Keratinocyte (primary cell): ENCODE measurements around the gene TRA2B. TPM values are rescaled to one million over a fixed set of nuclear protein-coding genes. Genes with fewer than 3 reads are reported as not detected.

Source experiments
- DNase-seq: peaks from one replicate; pipeline ENCODE4 v3.0.0-alpha.2; 2011; ENCODE audit warnings: low read depth, missing footprints, low spot score
- FAIRE-seq: peaks from 2 replicates; lab custom pipeline; 2011; peaks lifted over from hg19 to GRCh38; lab: Jason Lieb, UNC
- H2AFZ ChIP-seq: 2 replicates; pipeline ENCODE4 v1.6.0; 2012; ENCODE audit warnings: low read length, control low read depth, inconsistent platforms; ENCODE audit not compliant: control insufficient read depth
- H3K27ac ChIP-seq: 2 replicates; pipeline ENCODE4 v1.5.1; 2011; ENCODE audit warnings: low read length; ENCODE audit not compliant: control insufficient read depth, insufficient read depth
- H3K27me3 ChIP-seq: 3 replicates; pipeline ENCODE4 v1.6.0; 2011; ENCODE audit warnings: low read length; ENCODE audit not compliant: control insufficient read depth, insufficient read depth; ENCODE audit errors: extremely low read depth
- H3K36me3 ChIP-seq, 2 experiments: 2 replicates in 1 of 2; 3 replicates in 1 of 2; pipeline ENCODE4 v1.5.1; 2011; ENCODE audit warnings: low read length in 2 of 2, mild to moderate bottlenecking in 1 of 2; ENCODE audit not compliant: control insufficient read depth in 2 of 2, insufficient read depth in 2 of 2; ENCODE audit errors: extremely low read depth in 1 of 2
- H3K4me1 ChIP-seq: 3 replicates; pipeline ENCODE4 v1.5.1; 2011; ENCODE audit warnings: low read length; ENCODE audit not compliant: control insufficient read depth, insufficient read depth; ENCODE audit errors: extremely low read depth
- H3K4me2 ChIP-seq: 3 replicates; pipeline ENCODE4 v1.6.0; 2011; ENCODE audit warnings: low read depth, low read length; ENCODE audit not compliant: control insufficient read depth, insufficient read depth; ENCODE audit errors: extremely low read depth
- H3K4me3 ChIP-seq, 3 experiments: fragments of 200-600 bp in 1 of 3; sonication (generic) in 1 of 3; 2 replicates in 2 of 3; 3 replicates in 1 of 3; pipeline ENCODE4 v1.5.1; 2011 to 2016; ENCODE audit warnings: low read length in 3 of 3, mild to moderate bottlenecking in 3 of 3, control low read depth in 2 of 3, inconsistent platforms in 1 of 3, low read depth in 1 of 3, mixed read lengths in 1 of 3, mixed run types in 1 of 3, moderate library complexity in 1 of 3; ENCODE audit not compliant: control insufficient read depth in 2 of 3, insufficient read depth in 2 of 3; ENCODE audit errors: extremely low read depth in 1 of 3
- H3K79me2 ChIP-seq: 2 replicates; pipeline ENCODE4 v1.6.0; 2012; ENCODE audit warnings: low read length; ENCODE audit not compliant: control insufficient read depth, insufficient read depth
- H3K9ac ChIP-seq: 3 replicates; pipeline ENCODE4 v1.6.0; 2011; ENCODE audit warnings: low read length; ENCODE audit not compliant: control insufficient read depth, insufficient read depth; ENCODE audit errors: extremely low read depth
- H3K9me1 ChIP-seq: 3 replicates; pipeline ENCODE4 v1.6.0; 2011; ENCODE audit warnings: low read length; ENCODE audit not compliant: control insufficient read depth, insufficient read depth; ENCODE audit errors: extremely low read depth
- H3K9me3 ChIP-seq: 2 replicates; pipeline ENCODE4 v1.5.1; 2012; ENCODE audit warnings: low read depth, low read length; ENCODE audit not compliant: control insufficient read depth
- H4K20me1 ChIP-seq: 3 replicates; pipeline ENCODE4 v1.6.0; 2011; ENCODE audit warnings: low read length; ENCODE audit not compliant: control insufficient read depth, insufficient read depth; ENCODE audit errors: extremely low read depth
- EZH2 ChIP-seq: IDR thresholded peaks from one replicate; pipeline ENCODE4 v1.6.1; 2012; ENCODE audit warnings: inconsistent platforms, mild to moderate bottlenecking, low read length, moderate library complexity
- dilution Hi-C: fragments of 300-500 bp; cut with MboI; formaldehyde crosslinking; loops from one replicate; pipeline ENCODE4 v1.7.0; 2020; ENCODE audit warnings: low sequenced_read_pairs; ENCODE audit not compliant: extremely low pct_ligation_motif_present
- polyA plus RNA-seq, 5 experiments: library from polyadenylated mRNA; depleted of rRNA in 3 of 5; stranded (reverse) in 3 of 5; stranded (forward) in 1 of 5; unstranded in 1 of 5; fragments of >200 nt; gene quantifications; 1 replicate in 1 of 5; 2 replicates in 3 of 5; 3 replicates in 1 of 5; pipeline versions ENCODE4 v1.2.1 to v1.2.3, GENCODE V29; 2011 to 2012; ENCODE audit warnings: missing spikeins in 2 of 5, low read depth in 1 of 5, low replicate concordance in 1 of 5
- TF ChIP-seq, protein P1 (sequence below), 3 experiments: IDR thresholded peaks in 1 of 3; conservative IDR thresholded peaks in 1 of 3; optimal IDR thresholded peaks in 1 of 3; 2 replicates in 2 of 3; 3 replicates in 1 of 3; pipeline versions ENCODE3 to v1.5.1; 2011; ENCODE audit warnings: low read length in 3 of 3, mild to moderate bottlenecking in 3 of 3, moderate library complexity in 2 of 3, control low read depth in 1 of 3, inconsistent platforms in 1 of 3; ENCODE audit not compliant: insufficient read depth in 2 of 3; ENCODE audit errors: extremely low read depth in 1 of 3

The TRA2B gene
- polyA plus RNA-seq, 1 donor (not counting 4 experiments of a cell fraction or from before 2014, with no cell fraction given), result 195 TPM

DNA sequence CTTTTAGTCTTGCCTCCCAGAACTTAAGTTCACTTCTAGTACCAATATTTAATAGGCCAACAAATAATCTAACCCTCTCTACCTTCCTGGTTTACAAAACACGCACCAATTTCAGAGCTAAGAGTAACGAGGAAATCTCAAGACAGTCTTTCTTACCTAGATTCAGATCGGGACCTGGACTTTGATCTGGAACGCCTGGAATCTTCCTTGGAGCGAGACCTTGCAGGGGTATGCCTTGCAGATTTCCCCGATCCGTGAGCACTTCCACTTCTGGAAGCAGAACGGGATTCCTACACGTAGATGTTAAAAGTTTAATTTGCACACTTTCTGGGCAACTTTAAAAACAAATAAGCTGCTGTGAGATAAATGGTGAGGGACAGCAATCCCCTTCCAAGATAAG lies 11.4 kb downstream of the TRA2B start:
- peaks cover 100% of the 10 kb centered on the region for H3K79me2 ChIP-seq
- no peaks in the 10 kb centered on the region for H3K9me3 ChIP-seq
- no peak overlapping the region for H3K4me2 ChIP-seq
- TF ChIP-seq, protein P1, sequence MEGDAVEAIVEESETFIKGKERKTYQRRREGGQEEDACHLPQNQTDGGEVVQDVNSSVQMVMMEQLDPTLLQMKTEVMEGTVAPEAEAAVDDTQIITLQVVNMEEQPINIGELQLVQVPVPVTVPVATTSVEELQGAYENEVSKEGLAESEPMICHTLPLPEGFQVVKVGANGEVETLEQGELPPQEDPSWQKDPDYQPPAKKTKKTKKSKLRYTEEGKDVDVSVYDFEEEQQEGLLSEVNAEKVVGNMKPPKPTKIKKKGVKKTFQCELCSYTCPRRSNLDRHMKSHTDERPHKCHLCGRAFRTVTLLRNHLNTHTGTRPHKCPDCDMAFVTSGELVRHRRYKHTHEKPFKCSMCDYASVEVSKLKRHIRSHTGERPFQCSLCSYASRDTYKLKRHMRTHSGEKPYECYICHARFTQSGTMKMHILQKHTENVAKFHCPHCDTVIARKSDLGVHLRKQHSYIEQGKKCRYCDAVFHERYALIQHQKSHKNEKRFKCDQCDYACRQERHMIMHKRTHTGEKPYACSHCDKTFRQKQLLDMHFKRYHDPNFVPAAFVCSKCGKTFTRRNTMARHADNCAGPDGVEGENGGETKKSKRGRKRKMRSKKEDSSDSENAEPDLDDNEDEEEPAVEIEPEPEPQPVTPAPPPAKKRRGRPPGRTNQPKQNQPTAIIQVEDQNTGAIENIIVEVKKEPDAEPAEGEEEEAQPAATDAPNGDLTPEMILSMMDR (optimal IDR thresholded peaks at IDR 0.05 in 1 of 3, IDR thresholded peaks at IDR 0.05 in 1 of 3, conservative IDR thresholded peaks at IDR 0.05 in 1 of 3; ENCODE audit: extremely low read depth in 1 of 3, insufficient read depth in 2 of 3, low read length in 3 of 3), result no peak
- TF ChIP-seq EZH2, result no peak
- DNase-seq (no peak), FAIRE-seq (no peak)
- H3K27ac ChIP-seq, result no peak overlapping the region
- no peak overlapping the region for H3K4me3 ChIP-seq
- H4K20me1 ChIP-seq, result peaks cover 74% of the 10 kb centered on the region
- no peak overlapping the region for H3K9ac ChIP-seq
- no peaks in the 10 kb centered on the region for H3K27me3 ChIP-seq
- no peak overlapping the region for H2AFZ ChIP-seq
- peaks cover 41% of the 10 kb centered on the region for H3K4me1 ChIP-seq
- dilution Hi-C loops, result no loop called here
- H3K9me1 ChIP-seq, result peaks cover 6% of the 10 kb centered on the region
- peaks cover 26 to 75% of the 10 kb centered on the region in 2 experiments for H3K36me3 ChIP-seq

DNA sequence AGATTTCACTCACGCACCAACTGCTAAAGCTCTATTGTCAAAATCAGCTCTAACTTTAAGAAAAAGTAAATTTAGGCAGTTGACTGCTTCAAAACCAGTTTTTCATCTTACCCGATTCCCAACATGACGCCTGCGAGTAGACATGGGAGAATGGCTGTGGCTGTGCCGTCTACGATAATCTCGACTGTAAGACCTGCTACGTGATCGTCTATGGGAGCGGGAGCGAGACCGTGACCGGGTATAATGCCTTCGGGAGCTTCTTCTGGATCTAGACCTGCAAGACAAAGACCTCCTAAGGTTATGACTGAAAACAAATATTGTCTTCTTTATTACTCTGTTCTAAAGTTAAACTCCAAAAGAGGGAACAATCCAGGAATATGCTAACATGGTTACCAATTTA lies 12.5 kb downstream of the TRA2B start:
- Histone ChIP-seq H2AFZ (no peak overlapping the region), H3K9ac (no peak overlapping the region), H3K4me2 (no peak overlapping the region), H3K27ac (no peak overlapping the region), H3K4me1 (peaks cover 30% of the 10 kb centered on the region), H3K4me3 (no peak overlapping the region), H3K36me3 (peaks cover 30 to 79% of the 10 kb centered on the region in 2 experiments), H3K27me3 (no peaks in the 10 kb centered on the region), H3K79me2 (peaks cover 99% of the 10 kb centered on the region), H3K9me1 (peaks cover 6% of the 10 kb centered on the region), H4K20me1 (peaks cover 65% of the 10 kb centered on the region), H3K9me3 (no peaks in the 10 kb centered on the region)
- DNase-seq (no peak), FAIRE-seq (no peak)
- no peak for TF ChIP-seq EZH2
- TF ChIP-seq, protein P1 (optimal IDR thresholded peaks at IDR 0.05 in 1 of 3, IDR thresholded peaks at IDR 0.05 in 1 of 3, conservative IDR thresholded peaks at IDR 0.05 in 1 of 3; ENCODE audit: extremely low read depth in 1 of 3, insufficient read depth in 2 of 3, low read length in 3 of 3), result no peak
- dilution Hi-C loops, result no loop called here
